ENCODE data around the gene CTU2. TPM values are rescaled to one million over a fixed set of nuclear protein-coding genes. Genes with fewer than 3 reads are reported as not detected.

Gene CTU2
- total RNA-seq, 2 donors from 2014 or later = 15.0 to 19.1 TPM

DNA sequence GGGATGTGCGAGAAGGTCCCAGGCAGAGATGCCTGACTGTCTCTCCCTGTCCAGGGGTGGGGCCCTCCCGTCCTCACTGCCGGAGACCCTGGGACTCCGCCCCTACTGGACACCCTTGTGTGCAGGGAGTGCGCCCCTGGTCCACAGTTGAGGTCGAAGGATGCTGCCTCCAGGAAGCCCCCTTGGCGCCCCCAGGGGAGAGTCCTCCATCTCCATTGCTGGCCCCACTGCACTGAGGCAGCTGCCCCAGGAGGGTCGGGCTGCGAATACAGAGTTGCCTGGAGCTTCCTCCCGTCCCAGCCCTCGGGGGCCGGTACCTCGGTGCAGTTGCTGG is 26.6 kb downstream of the CTU2 start:
- no peak overlapping the region for H3K4me3 ChIP-seq
- no peak for DNase-seq (ENCODE audit: low spot score)
- H3K9me3 ChIP-seq = no peaks in the 10 kb centered on the region
- 91% methylated on average over 13 of the region's 13 CpGs for WGBS
- no peaks in the 10 kb centered on the region for H3K36me3 ChIP-seq
- H3K27ac ChIP-seq = no peak overlapping the region
- intact Hi-C loops (cut with DNase I) = loop anchor here (10.0 kb wide), 2 partner anchors 442 to 482 kb away; partner anchors contain the start of genes CDH15 and ZNF778
- no peaks in the 10 kb centered on the region for H3K27me3 ChIP-seq (replicated peaks; ENCODE audit: insufficient read depth)
- H3K4me1 ChIP-seq (replicated peaks) = no peaks in the 10 kb centered on the region
- no peak for TF ChIP-seq POLR2A (IDR thresholded peaks at IDR 0.05)
- TF ChIP-seq, protein P1, sequence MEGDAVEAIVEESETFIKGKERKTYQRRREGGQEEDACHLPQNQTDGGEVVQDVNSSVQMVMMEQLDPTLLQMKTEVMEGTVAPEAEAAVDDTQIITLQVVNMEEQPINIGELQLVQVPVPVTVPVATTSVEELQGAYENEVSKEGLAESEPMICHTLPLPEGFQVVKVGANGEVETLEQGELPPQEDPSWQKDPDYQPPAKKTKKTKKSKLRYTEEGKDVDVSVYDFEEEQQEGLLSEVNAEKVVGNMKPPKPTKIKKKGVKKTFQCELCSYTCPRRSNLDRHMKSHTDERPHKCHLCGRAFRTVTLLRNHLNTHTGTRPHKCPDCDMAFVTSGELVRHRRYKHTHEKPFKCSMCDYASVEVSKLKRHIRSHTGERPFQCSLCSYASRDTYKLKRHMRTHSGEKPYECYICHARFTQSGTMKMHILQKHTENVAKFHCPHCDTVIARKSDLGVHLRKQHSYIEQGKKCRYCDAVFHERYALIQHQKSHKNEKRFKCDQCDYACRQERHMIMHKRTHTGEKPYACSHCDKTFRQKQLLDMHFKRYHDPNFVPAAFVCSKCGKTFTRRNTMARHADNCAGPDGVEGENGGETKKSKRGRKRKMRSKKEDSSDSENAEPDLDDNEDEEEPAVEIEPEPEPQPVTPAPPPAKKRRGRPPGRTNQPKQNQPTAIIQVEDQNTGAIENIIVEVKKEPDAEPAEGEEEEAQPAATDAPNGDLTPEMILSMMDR (IDR thresholded peaks at IDR 0.05) = no peak
- no peak for TF ChIP-seq POLR2AphosphoS5 (IDR thresholded peaks at IDR 0.05)

DNA sequence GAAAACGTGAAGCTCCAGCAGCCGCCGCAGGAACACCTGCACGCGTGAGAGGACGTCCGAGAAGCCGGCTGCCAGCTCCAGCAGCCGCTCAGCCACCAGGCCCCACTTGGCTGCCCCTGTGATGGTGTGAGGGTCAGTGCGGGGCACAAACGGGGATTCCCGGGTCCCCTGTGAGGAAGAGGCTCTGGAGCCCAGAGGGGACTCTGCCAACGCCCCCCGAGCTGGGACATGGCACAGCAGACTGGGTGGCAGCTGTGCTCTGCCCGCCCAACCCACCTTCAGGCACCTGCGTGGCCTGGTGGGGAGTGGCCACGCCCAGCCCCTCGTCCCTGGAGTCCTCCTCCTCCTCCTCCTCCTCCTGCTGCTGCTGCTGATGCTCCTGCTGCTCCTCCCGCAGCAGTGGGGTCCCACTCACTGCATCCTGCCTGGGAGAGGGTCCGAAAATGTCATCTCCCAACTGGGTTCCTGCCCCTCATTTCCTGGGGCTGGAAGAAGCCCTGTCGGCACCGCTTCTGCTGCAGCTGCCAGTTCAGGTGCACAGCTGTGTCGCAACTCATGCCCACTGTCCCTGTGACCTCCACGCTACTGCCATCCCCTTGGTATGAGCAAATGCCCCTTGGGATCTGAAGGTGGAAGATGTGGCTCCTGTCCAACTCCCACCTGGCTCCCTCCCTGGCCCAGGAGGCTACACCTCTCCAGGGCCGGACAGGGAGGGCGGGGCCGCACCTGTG is 27.5 kb downstream of the CTU2 start:
- intact Hi-C loops (cut with DNase I) = loop anchor here (10.0 kb wide), 2 partner anchors 441 to 481 kb away; partner anchors contain the start of genes CDH15 and ZNF778
- Histone ChIP-seq H3K36me3 (no peaks in the 10 kb centered on the region), H3K4me3 (no peak overlapping the region), H3K4me1 (replicated peaks) (peaks cover 2% of the 10 kb centered on the region), H3K9me3 (no peaks in the 10 kb centered on the region), H3K27me3 (replicated peaks; ENCODE audit: insufficient read depth) (no peaks in the 10 kb centered on the region), H3K27ac (no peak overlapping the region)
- WGBS = 88% methylated on average over 16 of the region's 27 CpGs
- DNase-seq (ENCODE audit: low spot score) = no peak
- TF ChIP-seq POLR2AphosphoS5 (IDR thresholded peaks at IDR 0.05) (no peak), POLR2A (IDR thresholded peaks at IDR 0.05) (no peak)
- TF ChIP-seq, protein P1 (IDR thresholded peaks at IDR 0.05) = no peak

DNA sequence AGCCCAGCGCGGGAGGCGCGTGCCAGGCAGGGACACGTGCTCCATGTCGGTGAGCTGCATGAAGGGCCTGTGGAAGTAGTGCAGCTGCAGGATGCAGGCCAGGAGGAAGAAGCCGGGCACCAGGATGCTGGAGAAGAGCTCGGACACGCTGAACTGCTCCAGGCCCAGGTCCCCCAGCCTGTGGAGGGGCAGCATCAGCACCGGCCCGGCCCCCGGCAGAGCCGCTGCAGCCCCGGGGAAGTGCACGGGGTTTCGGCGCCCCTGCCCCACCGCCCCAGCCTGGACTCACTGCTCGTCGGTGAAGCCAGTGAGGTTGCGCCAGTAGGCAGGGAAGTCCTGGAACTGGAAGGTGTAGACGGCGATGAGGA is 28.0 kb downstream of the CTU2 start:
- Histone ChIP-seq H3K27ac (no peak overlapping the region), H3K36me3 (no peaks in the 10 kb centered on the region), H3K4me3 (no peak overlapping the region), H3K4me1 (replicated peaks) (peaks cover 8% of the 10 kb centered on the region), H3K27me3 (replicated peaks; ENCODE audit: insufficient read depth) (no peaks in the 10 kb centered on the region), H3K9me3 (no peaks in the 10 kb centered on the region)
- WGBS = 92% methylated on average over 15 of the region's 23 CpGs
- TF ChIP-seq POLR2A (IDR thresholded peaks at IDR 0.05) = no peak
- TF ChIP-seq, protein P1 (IDR thresholded peaks at IDR 0.05) = no peak
- TF ChIP-seq POLR2AphosphoS5 (IDR thresholded peaks at IDR 0.05) = no peak
- intact Hi-C loops (cut with DNase I) = loop anchor here (10.0 kb wide), 2 partner anchors 440 to 480 kb away; partner anchors contain the start of genes CDH15 and ZNF778
- DNase-seq (ENCODE audit: low spot score) = no peak

DNA sequence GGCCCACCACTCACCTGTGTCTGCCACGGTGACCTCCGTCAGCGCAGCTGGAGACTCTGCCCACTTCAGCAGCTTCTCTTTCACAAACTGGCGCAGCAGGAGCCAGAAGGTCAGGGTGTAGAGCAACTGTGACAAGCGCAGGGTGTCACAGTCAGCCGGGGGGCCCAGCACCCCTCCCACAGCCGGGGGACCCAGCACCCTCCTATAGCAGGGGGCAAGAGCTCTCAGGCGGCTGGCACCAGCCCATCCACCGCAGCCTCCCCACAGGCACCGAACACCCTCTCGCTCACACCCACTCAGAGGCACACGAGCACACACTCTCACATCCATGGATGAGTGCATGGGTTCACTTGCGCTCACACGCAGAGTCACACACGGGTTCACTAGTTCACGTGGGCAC is 28.8 kb downstream of the CTU2 start:
- intact Hi-C loops (cut with DNase I) = loop anchor here (10.0 kb wide), 2 partner anchors 440 to 480 kb away; partner anchors contain the start of genes CDH15 and ZNF778
- WGBS = 92% methylated on average over 16 of the region's 16 CpGs
- Histone ChIP-seq H3K4me3 (no peak overlapping the region), H3K27ac (no peak overlapping the region), H3K4me1 (replicated peaks) (peaks cover 14% of the 10 kb centered on the region), H3K9me3 (no peaks in the 10 kb centered on the region), H3K36me3 (no peaks in the 10 kb centered on the region), H3K27me3 (replicated peaks; ENCODE audit: insufficient read depth) (no peaks in the 10 kb centered on the region)
- DNase-seq (ENCODE audit: low spot score) = no peak
- TF ChIP-seq POLR2AphosphoS5 (IDR thresholded peaks at IDR 0.05) (no peak), POLR2A (IDR thresholded peaks at IDR 0.05) (no peak)
- TF ChIP-seq, protein P1 (IDR thresholded peaks at IDR 0.05) = no peak

DNA sequence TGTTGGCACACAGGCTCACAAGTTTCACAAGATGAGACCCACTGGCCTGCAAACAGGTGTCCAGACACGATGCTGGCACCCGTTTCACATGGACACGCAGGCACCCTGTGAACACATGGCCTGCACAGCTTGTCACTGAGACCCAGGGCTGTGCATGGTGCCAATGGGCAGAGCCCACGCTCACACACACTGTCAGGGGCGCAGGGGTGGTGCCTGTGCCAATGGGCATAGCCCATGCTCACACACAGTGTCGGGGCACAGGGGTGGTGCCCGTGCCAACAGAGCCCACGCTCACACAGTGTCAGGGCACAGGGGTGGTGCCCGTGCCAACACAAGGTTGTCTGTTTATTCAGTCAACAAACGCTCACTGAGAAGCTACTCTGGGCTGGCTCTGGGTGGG is 29.3 kb downstream of the CTU2 start:
- H3K4me3 ChIP-seq = no peak overlapping the region
- no peak for DNase-seq (ENCODE audit: low spot score)
- intact Hi-C loops (cut with DNase I) = loop anchor here (10.0 kb wide), 2 partner anchors 439 to 479 kb away; partner anchors contain the start of genes CDH15 and ZNF778
- WGBS = 85% methylated on average over 8 of the region's 10 CpGs
- H3K36me3 ChIP-seq = no peaks in the 10 kb centered on the region
- H3K4me1 ChIP-seq (replicated peaks) = peaks cover 14% of the 10 kb centered on the region
- TF ChIP-seq, protein P1 (IDR thresholded peaks at IDR 0.05) = no peak
- TF ChIP-seq POLR2A (IDR thresholded peaks at IDR 0.05) = no peak
- no peak for TF ChIP-seq POLR2AphosphoS5 (IDR thresholded peaks at IDR 0.05)
- no peaks in the 10 kb centered on the region for H3K9me3 ChIP-seq
- H3K27ac ChIP-seq = no peak overlapping the region
- no peaks in the 10 kb centered on the region for H3K27me3 ChIP-seq (replicated peaks; ENCODE audit: insufficient read depth)
